Esophagus squamous epithelium (tissue), 4 donors: Measurements from ENCODE around the gene KCNJ12.

ENCODE experiments used
- POLR2A ChIP-seq, 4 donors: fragments of 450-650 bp; IDR thresholded peaks; one replicate each; pipeline ENCODE4 v1.6.1; 2017; ENCODE audit warnings: antibody characterized with exemption in 4 of 4, mild to moderate bottlenecking in 4 of 4, moderate library complexity in 3 of 4
- TF ChIP-seq, protein P1 (sequence below), 6 experiments: fragments of 450-650 bp in 4 of 6; fragments of 200-600 bp in 2 of 6; sonication (generic) in 2 of 6; IDR thresholded peaks; one replicate each; pipeline ENCODE4 v1.5.1; 2016 to 2019; ENCODE audit warnings: antibody characterized with exemption in 6 of 6, mild to moderate bottlenecking in 4 of 6, moderate library complexity in 4 of 6

- TF ChIP-seq, protein P1, sequence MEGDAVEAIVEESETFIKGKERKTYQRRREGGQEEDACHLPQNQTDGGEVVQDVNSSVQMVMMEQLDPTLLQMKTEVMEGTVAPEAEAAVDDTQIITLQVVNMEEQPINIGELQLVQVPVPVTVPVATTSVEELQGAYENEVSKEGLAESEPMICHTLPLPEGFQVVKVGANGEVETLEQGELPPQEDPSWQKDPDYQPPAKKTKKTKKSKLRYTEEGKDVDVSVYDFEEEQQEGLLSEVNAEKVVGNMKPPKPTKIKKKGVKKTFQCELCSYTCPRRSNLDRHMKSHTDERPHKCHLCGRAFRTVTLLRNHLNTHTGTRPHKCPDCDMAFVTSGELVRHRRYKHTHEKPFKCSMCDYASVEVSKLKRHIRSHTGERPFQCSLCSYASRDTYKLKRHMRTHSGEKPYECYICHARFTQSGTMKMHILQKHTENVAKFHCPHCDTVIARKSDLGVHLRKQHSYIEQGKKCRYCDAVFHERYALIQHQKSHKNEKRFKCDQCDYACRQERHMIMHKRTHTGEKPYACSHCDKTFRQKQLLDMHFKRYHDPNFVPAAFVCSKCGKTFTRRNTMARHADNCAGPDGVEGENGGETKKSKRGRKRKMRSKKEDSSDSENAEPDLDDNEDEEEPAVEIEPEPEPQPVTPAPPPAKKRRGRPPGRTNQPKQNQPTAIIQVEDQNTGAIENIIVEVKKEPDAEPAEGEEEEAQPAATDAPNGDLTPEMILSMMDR (IDR thresholded peaks at IDR 0.05), result no peak
- no peak for TF ChIP-seq POLR2A (IDR thresholded peaks at IDR 0.05)
Measured at GRCh38 chr17:21463779-21464407, 87.7 kb downstream of the KCNJ12 start.
